Activated CD8-positive, alpha-beta memory T cell treated with anti-CD3 and anti-CD28 coated beads for 1 hour (primary cell): Measurements from ENCODE around the gene OSBPL10.

Source experiments
- DNase-seq, 2 donors: peaks; one replicate each; pipeline ENCODE4 v3.0.0-alpha.2; 2020; ENCODE audit warnings: low read depth in 1 of 2; ENCODE audit errors: extremely low read depth in 1 of 2

Gene OSBPL10

DNA sequence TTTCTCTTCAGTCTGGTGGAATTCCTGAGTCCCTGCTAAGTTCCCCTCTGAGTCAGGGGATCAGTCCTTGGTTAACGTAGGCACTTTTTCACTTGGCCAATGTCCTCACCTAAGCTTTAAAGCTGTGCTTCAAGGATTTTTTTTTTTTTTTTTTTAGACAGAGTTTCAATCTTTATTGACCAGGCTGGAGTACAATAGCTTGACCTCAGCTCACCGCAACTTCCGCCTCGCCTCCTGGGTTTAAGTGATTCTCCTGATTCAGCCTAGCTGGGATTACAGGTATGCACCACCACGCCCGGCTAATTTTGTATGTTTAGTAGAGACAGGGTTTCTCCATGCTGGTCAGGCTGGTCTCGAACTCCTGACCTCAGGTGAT lies 228.0 kb downstream of the OSBPL10 start:
- no peak for DNase-seq

DNA sequence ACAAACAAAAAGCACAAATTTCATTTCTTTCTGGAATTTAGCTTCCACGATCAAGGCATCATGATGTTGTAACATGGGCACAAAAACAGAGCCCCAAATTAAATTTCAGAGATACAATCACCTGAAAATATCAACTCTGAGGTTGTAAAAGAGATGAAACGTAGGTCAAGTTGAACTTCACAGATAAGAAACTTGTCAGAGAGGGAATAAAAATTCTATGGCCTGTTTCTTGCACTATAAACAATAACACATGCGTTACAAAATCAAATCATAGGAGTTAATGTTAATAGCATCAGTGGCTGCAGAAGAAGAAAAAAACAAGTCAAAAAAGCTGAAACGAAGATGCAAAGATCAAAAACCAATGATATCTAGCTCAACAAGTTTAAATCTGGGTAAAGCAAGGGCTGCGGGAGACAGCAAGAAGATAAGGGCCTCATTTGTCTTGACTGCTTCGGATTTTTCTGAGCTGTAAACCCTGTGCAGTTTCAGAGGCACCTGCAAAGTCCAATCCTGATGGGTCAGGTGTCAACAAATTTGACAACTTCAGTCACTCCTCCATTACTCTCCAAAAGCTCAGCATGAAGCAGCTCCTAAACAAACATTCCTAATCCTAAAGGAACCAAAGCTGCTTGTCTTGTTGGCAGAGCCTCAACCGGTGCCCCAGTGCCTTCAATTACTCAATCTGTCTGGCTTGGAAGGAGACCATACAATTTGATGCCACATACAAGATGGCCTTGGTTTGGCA lies 228.6 kb downstream of the OSBPL10 start:
- no peak for DNase-seq

DNA sequence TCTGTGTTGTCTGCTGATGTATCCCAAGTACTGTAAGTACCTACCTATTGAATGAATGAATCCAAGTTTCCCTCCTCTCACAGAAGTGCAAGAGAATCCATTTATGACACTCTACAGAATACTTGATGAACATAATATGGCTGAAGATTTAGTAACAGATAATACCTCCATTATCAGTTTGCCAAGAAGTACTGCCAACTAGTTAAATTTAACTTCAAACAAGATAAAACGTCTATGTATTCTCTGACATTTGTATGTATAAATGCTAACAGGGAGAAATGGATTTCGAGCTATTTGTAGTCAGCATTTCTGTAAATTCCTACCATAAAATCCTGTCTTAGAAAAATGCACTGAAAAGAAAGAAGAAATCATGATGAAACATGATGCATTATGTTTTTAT lies 230.7 kb downstream of the OSBPL10 start:
- no peak for DNase-seq

DNA sequence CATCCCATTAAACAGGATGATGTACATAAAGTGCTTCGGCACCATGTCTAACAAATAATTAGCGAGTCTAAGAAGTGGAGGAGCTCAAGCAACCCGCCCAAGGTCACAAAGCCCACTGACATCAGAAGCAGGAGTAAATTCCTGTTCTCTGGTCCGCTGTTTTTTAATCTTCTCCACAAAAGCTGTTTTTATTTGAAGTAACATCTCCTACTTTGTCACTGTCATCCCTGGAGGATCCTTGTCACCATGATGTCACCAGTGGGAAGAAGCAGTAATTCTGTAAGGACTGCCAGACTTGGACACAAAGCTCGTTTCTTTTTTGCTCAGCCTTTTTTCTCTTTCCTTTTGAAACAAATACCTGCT lies 232.1 kb downstream of the OSBPL10 start:
- DNase-seq, result no peak

DNA sequence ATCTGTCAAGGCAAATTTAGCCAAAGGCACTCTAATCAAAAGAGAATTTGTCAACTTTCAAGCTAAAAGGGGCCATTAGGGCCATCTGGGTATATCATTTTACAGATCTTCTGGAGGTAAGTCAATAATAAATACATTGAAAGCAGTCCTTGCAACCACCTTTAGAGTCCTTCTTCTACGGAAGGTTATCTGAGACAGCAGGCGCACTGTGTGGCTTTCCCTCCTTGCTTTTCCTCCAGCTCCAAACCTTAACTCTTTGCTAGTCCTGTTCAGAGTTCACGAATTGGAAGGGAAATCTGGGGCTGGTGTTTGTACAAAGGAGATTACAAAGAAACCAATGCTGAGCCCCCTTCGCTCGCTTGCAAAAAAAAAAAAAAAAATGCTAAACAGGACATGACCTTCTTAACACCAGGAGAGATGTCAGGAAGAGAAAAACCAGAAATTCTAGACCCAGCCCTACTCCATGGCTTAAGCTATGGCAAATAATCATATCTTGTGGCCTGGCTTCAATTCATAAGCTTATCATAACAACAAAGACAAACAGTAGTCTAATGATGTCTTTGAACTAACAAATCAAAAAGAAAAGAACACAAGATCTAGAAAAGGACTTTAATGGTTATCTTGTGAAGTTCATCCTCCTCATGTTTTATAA lies 232.7 kb downstream of the OSBPL10 start:
- no peak for DNase-seq

DNA sequence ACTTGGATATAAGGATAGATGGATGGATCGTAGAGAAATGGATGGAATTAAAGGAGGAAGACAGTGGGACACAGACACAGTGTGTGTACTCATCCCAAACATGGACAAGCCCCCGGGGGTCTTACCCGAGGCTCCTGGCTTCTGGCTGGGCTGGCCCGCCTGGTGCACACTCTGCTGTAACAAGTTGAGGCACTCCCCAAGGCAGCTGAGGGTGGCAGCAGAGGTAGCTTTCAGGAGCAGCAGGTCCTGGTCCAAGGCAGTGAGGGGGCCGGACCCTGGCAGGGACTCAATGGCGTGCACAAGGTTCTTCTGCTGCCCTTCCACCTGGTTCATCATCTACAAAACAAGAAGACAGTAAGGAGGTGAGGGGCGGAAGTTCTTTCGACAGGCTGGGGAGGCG lies 233.3 kb downstream of the OSBPL10 start:
- no peak for DNase-seq

DNA sequence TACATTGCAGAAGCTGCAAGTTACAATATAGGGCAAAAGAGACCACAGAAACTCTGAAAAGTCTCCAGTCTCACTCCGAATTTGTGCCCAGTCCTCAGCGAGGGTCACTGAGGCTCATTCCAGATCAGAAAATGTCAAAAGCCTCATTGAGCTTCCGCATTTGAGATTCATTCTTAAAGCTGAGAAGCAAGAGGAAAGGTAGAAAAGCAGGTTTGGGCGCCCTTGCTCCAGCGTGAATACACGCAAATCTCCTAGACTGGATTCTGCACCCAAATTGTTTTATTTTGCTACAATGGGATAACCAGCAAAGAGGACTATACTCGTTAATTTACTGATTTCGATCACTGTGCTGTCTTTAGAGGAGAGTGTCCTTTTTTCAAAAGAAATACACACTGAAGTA lies 236.1 kb downstream of the OSBPL10 start:
- DNase-seq, result no peak

DNA sequence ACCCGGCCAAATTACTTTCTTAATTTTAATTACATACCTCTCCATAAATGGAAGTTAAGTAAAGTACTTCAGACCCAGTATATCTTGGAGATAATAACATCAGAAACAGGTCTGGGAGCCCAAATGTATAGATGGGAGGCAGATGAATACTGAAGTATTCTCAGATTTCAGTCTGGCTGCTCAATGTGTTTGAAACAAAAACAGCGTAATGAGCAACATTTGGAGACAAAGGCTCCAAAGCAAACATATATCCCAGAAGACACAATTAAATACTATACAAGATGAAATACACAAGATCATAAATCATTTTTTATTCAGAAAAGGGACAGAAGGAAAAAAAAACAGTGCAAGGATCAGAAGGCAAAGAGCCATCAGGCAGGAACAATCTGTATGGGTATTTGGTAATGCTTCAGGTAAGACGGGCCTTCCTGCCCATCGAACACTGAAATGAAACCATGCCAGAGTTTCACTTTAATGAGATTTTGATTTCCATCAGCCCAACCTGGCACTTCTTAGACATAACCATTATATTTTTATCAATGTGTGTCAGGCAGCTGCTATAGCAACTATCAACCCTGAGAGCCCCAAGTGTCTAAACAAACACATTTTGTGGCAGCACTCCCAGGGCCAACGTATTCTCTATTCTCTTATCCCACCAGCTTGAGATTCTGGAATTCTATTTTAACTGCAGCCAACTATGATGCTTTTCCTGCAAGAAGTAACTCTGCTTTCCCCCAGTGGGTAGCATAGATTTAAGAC lies 237.6 kb downstream of the OSBPL10 start:
- DNase-seq, result no peak

DNA sequence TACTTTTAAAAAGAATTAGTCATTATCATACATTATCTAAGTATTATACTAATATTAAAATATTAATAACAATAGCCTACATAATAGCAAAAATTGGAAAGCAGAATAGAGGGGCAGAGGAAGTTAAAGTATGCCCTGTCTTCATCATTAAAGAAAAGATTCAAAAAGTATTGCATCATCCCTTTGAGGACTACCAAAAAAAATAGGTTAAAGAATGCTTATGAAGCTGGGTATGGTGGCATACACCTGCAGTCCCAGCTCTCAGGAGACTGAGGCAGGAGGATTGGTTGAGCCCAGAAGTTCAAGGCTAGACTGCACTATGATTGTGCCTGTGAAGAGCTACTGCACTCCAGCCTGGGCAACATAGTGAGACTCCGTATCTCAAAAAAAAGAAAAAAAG lies 240.7 kb downstream of the OSBPL10 start:
- no peak for DNase-seq

DNA sequence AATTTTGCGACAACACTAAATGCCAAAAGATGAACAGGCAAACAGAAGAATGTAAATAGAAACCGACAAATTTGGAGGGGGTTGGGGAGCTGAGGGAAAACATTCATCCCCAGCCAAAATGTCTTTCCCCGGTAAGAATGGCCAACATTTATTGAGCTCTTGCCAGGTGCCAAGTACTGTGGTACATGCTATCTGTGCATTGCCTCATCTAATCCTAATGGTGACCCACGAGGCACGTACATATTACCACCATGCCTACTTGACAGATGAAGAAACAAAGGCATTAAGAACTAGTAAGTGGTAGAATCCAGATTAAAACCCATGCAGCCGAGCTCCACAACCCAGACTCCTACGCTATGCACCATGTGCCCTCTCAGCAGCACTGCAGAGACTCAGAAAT lies 242.7 kb downstream of the OSBPL10 start:
- DNase-seq, result no peak

DNA sequence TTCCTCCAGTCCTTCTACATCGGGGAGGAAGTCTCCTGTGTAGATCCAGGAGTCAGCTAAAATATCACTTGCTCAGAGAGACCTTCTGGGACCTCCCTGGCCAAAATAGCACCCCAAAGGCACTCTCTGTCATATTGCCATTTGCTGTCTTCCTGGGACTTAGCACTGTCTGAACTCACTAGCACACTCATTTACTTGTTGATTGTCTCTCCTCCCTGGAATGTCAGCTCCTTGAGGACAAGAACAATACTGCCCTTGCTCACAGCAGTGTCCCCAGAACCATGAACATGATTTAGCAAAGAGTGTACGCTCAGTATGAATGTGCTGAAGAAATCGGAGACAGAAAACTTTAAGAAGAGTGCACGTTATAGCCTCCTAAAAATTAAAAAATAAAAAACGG lies 245.4 kb downstream of the OSBPL10 start:
- no peak for DNase-seq

DNA sequence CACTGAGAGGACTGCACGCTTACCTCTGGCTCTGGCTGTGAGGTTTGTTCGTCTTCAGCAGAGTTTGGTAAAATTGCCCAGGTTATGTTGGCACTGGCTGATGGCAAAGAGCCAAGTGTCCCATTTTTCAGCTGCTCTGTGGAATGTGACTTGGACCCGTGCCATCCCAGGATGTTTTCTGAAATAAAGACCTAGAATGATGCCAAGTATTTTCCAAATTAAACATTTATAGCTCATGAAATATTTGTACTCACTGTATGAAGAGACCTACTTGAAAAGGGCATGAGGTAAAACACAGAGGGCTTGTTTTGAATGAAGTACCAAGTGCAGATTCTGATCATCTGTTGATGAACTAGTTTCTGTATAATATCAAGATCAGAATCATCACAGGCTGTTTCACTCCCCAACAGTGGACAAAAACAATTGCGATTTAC lies 247.8 kb downstream of the OSBPL10 start:
- DNase-seq, result no peak

DNA sequence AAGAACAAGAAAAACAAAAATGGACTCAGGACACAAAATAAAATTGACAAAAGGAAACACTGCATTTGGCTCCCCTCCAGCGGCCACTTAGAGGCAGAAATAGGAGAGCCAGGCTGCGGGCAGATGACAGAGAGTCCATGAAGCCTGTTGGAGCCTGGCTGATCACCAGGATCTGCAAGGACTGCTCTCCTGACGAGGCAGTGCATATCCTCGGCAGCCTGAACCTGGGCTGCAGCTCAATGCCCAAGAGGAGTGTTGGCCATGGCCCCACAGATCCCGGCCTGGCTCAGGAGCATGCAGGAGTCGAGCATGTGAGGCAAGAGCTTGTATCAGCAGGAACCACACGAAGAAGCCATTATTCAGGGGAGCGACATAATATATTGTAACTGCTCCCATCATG lies 248.5 kb downstream of the OSBPL10 start:
- no peak for DNase-seq

DNA sequence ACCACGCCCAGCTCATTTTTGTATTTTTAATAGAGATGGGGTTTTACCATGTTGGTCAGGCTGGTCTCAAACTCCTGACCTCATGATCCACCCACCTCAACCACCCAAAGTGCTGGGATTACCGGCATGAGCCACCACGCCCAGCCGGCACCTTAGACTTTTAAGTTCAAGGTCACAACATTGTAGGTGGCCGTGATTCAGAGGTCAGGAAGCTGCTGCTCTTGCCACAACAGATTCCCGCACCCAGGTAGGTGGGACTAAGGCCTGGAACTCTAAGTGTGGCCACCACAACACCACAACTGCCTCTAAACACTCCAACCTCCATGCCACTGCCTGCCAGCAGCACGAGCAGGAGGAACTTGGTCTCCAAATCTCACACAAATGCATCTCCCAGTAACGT lies 251.5 kb downstream of the OSBPL10 start:
- DNase-seq, result no peak

DNA sequence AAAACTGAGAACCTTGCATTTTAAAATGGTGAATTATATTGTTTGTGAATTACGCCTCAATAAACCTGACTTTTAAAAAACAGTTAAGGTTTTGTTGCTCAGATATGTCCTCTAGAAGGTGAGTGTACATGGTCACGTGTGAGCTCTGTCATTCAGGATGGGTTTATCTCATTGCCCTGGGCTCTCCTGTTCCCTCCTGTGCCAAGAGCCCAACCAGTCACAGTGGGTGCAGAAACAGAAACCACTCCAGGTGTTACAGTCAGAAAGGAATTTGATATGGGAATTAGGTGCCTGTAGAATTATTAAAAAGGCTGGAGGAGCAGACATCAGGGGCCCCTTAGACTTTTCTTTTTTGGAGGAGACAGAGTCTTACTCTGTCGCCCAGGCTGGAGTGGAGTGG lies 252.0 kb downstream of the OSBPL10 start:
- no peak for DNase-seq

DNA sequence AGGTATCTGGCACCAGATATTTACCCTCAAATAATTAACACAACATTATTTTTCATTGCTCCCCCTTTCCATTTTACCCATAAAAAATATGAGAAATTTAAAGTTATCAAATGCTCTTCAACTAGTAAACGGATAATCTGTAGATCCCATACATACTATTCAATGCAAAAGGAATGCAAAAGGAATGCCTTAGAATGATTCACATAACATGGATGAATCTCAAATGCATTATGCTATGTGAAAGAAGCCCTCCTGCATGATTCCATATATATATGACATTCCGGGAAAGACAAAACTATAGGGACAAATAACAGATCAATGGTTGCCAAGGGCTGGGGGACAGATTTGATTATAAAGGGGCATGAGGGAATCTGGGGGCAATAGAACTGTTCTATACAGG lies 252.7 kb downstream of the OSBPL10 start:
- no peak for DNase-seq

DNA sequence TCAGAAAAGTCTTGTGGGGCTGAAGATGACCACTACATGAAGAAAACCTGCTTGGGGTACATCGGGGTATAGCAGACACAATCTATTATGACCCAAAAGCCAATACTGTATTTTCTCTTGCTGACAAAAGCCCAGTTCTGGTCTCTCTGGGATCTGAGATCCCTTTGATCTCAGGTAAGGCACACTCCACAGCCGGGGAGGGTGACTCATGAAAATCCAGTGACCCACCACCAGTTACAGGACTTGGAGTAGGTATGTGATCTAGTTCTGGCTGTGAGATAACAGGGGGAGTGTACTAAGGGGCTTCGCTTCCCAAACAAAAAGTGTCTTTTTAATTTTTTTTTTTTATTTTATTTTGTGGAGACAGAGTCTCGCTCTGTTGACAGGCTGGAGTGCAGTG lies 255.1 kb downstream of the OSBPL10 start:
- no peak for DNase-seq

DNA sequence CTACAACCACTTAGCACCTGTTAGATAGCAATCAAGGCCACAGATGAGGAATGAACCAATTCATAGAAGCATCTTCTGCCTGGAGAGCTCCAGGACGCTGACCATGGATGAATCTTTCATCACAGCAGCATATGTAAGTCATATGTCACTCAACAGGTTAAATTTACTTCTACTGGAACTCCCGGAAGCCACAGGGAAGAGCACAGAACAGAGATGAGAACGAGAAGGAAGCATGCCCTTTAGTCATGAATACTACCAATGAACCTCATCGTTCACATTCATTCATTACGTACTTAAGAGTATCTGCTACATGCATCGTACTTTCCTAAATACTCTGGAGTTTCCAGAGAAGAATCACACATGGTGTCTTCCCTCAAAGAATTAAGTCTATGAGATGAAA lies 255.5 kb downstream of the OSBPL10 start:
- no peak for DNase-seq

DNA sequence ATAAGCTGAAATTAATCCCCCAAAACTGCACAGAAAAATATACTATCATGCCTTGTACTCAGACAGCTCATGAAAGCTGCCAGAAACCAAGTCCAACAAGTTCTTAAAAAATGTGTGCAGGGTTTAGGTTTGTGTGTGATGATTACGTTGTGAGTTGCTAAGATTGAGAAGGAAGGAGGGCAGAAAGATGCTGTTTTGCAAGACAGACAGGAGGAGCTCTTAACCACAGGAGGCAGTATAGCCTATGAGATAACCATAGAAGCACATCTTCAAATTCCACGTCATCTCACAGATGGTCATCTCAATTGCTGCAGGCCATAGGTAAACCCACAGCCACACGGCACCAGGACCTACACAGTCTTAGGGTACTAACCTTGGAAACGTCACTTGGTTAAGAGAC lies 256.4 kb downstream of the OSBPL10 start:
- DNase-seq, result no peak

DNA sequence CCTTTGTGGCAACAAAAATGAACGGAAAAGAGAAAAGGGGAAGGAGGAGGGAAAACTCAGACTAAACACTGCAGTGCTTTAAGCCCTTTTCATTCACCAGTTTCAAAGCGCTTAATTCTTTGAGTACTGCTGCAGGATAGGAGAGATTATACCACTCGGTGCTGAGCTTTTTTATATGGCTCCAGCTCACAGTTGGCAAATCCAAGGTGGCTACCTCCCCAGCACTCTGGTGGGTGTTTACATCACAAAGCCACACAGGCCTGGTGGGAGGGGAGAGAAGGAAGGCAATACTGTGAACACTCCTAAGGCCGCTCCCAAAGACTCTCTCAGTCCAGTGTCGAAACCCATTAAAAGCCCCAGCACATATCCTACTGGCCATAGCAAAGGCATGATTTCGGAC lies 256.9 kb downstream of the OSBPL10 start:
- DNase-seq, result no peak

DNA sequence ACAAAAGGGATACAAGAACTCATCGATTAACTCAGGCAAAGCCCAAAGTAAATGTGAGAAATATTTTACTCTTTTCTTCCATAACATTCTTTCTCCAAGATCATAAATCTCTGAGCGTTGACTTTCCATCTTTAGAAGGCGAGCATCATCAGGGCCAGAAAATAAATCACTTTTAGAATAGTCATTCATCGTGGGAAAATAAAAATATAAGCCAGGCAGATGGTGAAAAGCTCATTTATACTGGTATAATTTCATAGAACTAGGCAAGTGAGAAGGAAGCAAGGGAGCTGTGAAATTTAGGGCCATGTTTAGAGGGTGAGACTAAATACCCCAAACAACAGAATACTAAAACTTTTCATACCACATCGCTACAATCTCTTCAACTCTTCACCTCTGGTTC lies 257.4 kb downstream of the OSBPL10 start:
- DNase-seq, result no peak

DNA sequence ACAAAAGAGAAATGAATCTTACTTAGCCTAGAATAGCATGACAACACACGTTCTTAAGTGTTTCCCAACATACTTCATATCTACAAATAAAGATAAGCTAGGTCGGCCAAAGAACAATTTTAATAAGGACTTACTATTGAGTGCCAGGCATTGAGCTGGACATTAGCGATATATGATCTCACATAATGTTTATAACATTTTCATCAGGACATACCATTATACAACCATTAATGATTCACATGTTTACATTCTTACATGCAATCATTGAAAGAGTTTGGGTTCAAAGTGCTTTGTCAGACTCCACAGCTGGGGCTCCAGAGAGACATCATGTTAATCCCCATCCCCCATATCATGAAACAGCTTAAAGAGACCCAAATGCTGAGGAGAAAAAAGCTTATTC lies 259.4 kb downstream of the OSBPL10 start:
- DNase-seq, result no peak
